Occipital lobe (tissue), 2 donors: ENCODE data around the gene HDHD3. TPM values are rescaled to one million over a fixed set of nuclear protein-coding genes. Genes with fewer than 3 reads are reported as not detected.
A peak's percentile ranks its signal among the peaks of the same experiment; 100 is the strongest.
"Not testable (repeated sequence)": the region's sequence is repeated elsewhere in the genome, so short reads cannot be mapped to it uniquely, and the experiment has no call there.

Experiments
- DNase-seq: peaks from one replicate; lab custom pipeline; 2025; lab: John Stamatoyannopoulos, UW
- total RNA-seq: library from RNA; depleted of rRNA; stranded (reverse); fragments of >200 nt; gene quantifications from one replicate; pipeline ENCODE4 v1.2.3, GENCODE V29; 2014

Gene HDHD3
- 5.6 TPM for total RNA-seq

- peak; percentile 77 for DNase-seq
Measured at GRCh38 chr9:113376634-113377567, at the start of gene HDHD3. HDHD3 (minus strand) TSS chr9:113376986; CDS start chr9:113374354, 2,632 bp downstream.

GRCh38 chr9:113425072-113425471 is 48.3 kb upstream of the HDHD3 start:
- no peak for DNase-seq

GRCh38 chr9:113421726-113422125 is 44.9 kb upstream of the HDHD3 start:
- DNase-seq = no peak

- no peak for DNase-seq
Measured at GRCh38 chr9:113417370-113417769, 40.6 kb upstream of the HDHD3 start.

- no peak for DNase-seq
Measured at GRCh38 chr9:113416149-113416721, 39.4 kb upstream of the HDHD3 start.

GRCh38 chr9:113410207-113410864 is 33.5 kb upstream of the HDHD3 start, which contains the start of the genes C9orf43 and POLE3:
C9orf43 (plus strand) TSS chr9:113410747; CDS start chr9:113413494, 2,747 bp downstream.
POLE3 (minus strand) TSS chr9:113410675; CDS start chr9:113410293, 382 bp downstream.
- peak; percentile 94 for DNase-seq

- DNase-seq = no peak
Measured at GRCh38 chr9:113409883-113410206, 33.1 kb upstream of the HDHD3 start.

GRCh38 chr9:113409481-113409880 is 32.7 kb upstream of the HDHD3 start:
- DNase-seq = no peak

GRCh38 chr9:113406873-113407511 is 30.2 kb upstream of the HDHD3 start:
- DNase-seq = peak; percentile 2

- not testable (repeated sequence) for DNase-seq
Measured at GRCh38 chr9:113406353-113406752, 29.6 kb upstream of the HDHD3 start.

- no peak for DNase-seq
Measured at GRCh38 chr9:113403646-113404045, 26.9 kb upstream of the HDHD3 start.

- DNase-seq = peak; percentile 100
Measured at GRCh38 chr9:113401027-113401792, 24.4 kb upstream of the HDHD3 start, which contains the start of gene ALAD. ALAD (minus strand) TSS chr9:113401284; CDS start chr9:113393559, 7,725 bp downstream.

GRCh38 chr9:113399646-113400200 is 22.9 kb upstream of the HDHD3 start:
- no peak for DNase-seq

GRCh38 chr9:113398796-113399195 is 22.0 kb upstream of the HDHD3 start:
- no peak for DNase-seq

- no peak for DNase-seq
Measured at GRCh38 chr9:113397203-113397631, 20.4 kb upstream of the HDHD3 start.

GRCh38 chr9:113395000-113395861 is 18.4 kb upstream of the HDHD3 start:
- no peak for DNase-seq

- peak; percentile 2 for DNase-seq
Measured at GRCh38 chr9:113393281-113393680, 16.5 kb upstream of the HDHD3 start.

GRCh38 chr9:113391917-113392316 is 15.1 kb upstream of the HDHD3 start:
- no peak for DNase-seq

GRCh38 chr9:113390192-113390960 is 13.6 kb upstream of the HDHD3 start:
- no peak for DNase-seq
